Ovary (tissue), 3 donors: ENCODE results near the gene ACSL6.

ENCODE experiments used
- CTCF ChIP-seq, 3 donors: fragments of 450-650 bp in 2 of 3; fragments of 200-600 bp in 1 of 3; IDR thresholded peaks; one replicate each; pipeline versions ENCODE4 v1.5.1 to v1.8.0; 2016 to 2022; ENCODE audit warnings: antibody characterized with exemption in 3 of 3, mild to moderate bottlenecking in 1 of 3
- EP300 ChIP-seq: sonication (generic); formaldehyde crosslinking; IDR thresholded peaks from one replicate; pipeline ENCODE4 v1.6.1; 2017; ENCODE audit warnings: antibody characterized with exemption
- POLR2A ChIP-seq: fragments of 450-650 bp; IDR thresholded peaks from one replicate; pipeline ENCODE4 v1.6.1; 2017; ENCODE audit warnings: antibody characterized with exemption, mild to moderate bottlenecking, moderate library complexity
- donor health status: DM: no; HTN: no; CAD: no.

DNA sequence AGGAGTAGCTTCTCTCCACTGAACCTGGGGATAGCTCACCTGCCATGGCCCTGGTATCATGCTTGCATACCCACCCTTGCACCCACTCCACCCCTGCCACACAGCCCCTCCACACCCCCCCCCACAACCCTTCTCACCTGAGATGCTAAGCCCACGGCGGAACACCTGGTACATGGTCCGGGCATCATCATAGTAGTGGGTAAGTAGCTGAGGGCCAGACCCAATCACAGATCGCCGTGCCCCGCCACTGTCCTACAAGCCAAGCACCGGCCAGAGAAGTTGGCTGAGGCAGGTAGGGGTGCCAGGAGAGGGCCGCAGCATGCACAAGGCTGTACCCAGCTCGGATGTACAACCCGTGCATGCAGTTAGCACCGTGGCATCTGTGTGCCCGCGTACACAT, 20.7 kb downstream of the ACSL6 start:
- TF ChIP-seq CTCF (IDR thresholded peaks at IDR 0.05) (no peak), EP300 (no peak), POLR2A (no peak)
